NB4 (cell line): ENCODE data around the gene OR5H2.

Experiments
- POLR2A ChIP-seq: IDR thresholded peaks from 2 replicates; pipeline ENCODE4 v1.6.1; 2011; ENCODE audit warnings: mild to moderate bottlenecking; ENCODE audit not compliant: insufficient read length; ENCODE audit errors: extremely low read depth
- TF ChIP-seq, protein P1 (sequence below): IDR thresholded peaks from one replicate; pipeline ENCODE4 v1.5.1; 2012; ENCODE audit warnings: low read depth, low read length

DNA sequence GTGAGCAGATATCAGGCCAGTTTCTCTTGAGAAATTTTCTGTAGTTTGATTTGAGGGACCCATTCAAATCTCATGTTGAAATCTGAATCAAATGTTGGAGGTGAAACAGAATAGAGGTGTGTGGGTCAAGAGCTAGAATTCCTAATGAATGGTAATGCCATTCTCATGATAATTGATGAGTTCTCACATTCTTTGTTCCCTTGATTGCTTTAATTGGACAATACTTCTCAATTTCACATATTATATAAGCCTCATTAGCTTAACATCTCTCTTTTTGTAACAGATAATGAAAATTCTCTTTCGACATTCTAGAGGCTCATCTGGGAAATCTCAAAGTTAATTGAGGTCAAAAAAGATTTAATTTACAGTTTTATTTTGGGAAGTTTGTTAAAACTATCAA, 40.1 kb upstream of the OR5H2 start:
- TF ChIP-seq, protein P1, sequence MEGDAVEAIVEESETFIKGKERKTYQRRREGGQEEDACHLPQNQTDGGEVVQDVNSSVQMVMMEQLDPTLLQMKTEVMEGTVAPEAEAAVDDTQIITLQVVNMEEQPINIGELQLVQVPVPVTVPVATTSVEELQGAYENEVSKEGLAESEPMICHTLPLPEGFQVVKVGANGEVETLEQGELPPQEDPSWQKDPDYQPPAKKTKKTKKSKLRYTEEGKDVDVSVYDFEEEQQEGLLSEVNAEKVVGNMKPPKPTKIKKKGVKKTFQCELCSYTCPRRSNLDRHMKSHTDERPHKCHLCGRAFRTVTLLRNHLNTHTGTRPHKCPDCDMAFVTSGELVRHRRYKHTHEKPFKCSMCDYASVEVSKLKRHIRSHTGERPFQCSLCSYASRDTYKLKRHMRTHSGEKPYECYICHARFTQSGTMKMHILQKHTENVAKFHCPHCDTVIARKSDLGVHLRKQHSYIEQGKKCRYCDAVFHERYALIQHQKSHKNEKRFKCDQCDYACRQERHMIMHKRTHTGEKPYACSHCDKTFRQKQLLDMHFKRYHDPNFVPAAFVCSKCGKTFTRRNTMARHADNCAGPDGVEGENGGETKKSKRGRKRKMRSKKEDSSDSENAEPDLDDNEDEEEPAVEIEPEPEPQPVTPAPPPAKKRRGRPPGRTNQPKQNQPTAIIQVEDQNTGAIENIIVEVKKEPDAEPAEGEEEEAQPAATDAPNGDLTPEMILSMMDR: no peak
- TF ChIP-seq POLR2A: no peak
